Stimulated activated CD4-positive, alpha-beta T cell treated with anti-CD3 and anti-CD28 coated beads, Interleukin-4, amount 100 ng/mL, for 24 hours (primary cell): ENCODE measurements around the gene ABL1.
"Not testable (repeated sequence)": the region's sequence is repeated elsewhere in the genome, so short reads cannot be mapped to it uniquely, and the experiment has no call there.

ENCODE experiments used
- DNase-seq: peaks from one replicate; pipeline ENCODE4 v3.0.0-alpha.2; 2020

ABL1 gene

DNA sequence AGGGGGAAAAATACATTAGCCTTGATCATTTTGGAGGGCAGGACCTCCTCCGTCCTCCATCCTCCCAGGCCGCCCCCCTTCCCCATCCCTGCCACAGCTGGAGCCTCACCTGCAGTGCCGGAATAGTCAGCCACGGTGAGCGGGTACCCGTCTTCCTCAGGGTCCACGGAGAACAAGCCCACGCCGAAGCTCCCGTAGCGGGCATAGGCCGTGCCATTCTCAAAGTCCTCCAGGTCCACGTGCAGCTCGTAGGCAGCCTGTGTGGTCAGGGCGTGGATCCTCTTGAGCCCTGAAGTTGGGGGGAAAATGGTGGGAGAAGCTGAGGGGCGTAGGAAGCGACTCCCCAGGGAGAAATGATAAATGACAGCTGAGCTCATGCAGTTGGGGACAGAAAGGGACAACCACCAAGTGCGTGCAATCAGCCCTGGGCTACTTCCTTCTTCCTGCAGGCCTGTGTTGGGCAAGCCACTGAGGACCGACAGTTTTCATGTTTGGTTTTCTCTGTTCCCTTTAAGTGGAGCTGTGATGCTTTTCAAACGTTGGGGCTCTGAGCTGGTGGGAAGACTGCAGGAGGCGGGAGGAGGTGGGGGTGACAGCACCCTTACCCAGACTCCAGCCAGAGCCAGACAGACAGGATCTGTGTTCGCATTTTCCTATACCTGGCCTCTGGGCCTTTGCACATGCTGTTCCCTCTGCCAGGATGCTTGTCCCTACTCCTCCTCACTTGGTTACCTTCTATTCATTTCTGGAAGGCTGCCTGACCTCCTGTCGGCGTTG lies 70.3 kb downstream of the ABL1 start:
- no peak for DNase-seq

- no peak for DNase-seq
Observed at GRCh38 chr9:130905902-130906734, 71.1 kb downstream of the ABL1 start.

GRCh38 chr9:130906735-130907416 lies 71.8 kb downstream of the ABL1 start:
- DNase-seq: no peak

- DNase-seq: no peak
Observed at GRCh38 chr9:130908146-130908877, 73.3 kb downstream of the ABL1 start.

DNA sequence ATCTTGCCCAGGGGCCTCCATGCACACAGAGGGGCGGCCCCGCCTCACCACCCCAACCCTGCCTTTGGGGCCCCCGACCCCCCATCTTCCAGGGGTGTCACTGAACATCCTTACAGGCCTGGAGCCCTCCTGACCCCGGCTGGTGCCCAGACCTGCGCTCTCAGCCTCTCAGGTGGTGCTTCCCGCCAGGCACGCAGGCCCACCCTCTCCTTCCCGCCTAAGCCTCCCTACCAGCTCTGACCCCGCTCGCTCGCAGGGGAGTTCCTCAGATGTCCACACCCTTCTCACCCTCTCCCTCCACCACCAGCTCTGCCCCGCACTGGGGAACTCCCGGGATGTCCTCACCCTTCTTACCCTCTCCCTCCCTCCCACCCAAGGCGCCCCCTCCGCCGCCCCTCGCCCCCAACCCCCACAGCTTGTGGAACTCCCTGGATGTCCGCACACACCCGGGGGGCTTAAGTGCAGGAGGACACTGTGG lies 73.9 kb downstream of the ABL1 start:
- DNase-seq: no peak

DNA sequence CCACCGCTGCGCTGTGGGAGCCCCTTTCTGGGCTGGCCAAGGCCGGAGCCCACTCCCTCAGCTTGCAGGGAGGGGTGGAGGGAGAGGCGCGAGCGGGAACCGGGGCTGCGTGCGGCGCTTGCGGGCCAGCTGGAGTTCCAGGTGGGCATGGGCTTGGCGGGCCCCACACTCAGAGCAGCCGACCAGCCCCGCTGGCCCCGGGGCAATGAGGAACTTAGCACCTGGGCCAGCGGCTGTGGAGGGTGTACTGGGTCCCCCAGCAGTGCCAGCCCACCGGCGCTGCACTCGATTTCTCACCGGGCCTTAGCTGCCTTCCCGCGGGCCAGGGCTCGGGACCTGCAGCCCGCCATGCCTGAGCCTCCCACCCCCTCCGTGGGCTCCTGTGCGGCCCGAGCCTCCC lies 75.0 kb downstream of the ABL1 start:
- not testable (repeated sequence) for DNase-seq

- not testable (repeated sequence) for DNase-seq
Observed at GRCh38 chr9:130910670-130911069, 75.6 kb downstream of the ABL1 start.

- DNase-seq: no peak
Observed at GRCh38 chr9:130911254-130912049, 76.4 kb downstream of the ABL1 start.

DNA sequence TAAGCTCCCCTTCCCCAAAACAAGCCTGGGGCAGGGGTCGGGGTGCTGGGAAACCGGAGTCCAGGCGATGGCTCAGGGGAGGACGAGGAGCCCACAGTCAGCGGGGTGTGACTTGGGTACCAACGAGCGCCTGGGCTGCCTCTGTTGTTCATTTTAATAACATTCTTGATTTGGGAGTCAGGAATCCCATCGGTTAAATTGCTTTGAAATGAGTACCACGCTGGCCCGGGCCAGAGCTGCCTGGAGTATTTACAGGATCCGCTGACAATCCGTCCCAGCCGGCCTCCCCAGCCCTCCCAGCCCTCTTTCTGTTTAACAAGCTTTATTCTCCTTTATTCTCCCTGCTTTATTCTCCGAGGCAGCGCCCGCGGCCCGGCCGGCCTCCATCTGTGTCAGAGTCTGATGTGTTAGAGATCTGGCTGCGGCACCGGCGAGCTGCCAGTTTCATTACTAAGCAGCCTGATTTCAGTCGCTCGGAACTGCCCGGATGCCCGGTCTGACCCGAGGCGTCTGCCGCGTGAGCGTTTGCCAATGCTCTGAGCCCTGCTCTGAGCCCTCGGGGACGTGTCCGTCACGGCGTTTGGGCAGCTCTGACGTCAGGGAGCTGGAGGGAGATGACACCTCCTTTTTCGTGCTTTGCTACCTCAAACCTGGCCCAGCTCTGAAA lies 78.0 kb downstream of the ABL1 start:
- no peak for DNase-seq

DNA sequence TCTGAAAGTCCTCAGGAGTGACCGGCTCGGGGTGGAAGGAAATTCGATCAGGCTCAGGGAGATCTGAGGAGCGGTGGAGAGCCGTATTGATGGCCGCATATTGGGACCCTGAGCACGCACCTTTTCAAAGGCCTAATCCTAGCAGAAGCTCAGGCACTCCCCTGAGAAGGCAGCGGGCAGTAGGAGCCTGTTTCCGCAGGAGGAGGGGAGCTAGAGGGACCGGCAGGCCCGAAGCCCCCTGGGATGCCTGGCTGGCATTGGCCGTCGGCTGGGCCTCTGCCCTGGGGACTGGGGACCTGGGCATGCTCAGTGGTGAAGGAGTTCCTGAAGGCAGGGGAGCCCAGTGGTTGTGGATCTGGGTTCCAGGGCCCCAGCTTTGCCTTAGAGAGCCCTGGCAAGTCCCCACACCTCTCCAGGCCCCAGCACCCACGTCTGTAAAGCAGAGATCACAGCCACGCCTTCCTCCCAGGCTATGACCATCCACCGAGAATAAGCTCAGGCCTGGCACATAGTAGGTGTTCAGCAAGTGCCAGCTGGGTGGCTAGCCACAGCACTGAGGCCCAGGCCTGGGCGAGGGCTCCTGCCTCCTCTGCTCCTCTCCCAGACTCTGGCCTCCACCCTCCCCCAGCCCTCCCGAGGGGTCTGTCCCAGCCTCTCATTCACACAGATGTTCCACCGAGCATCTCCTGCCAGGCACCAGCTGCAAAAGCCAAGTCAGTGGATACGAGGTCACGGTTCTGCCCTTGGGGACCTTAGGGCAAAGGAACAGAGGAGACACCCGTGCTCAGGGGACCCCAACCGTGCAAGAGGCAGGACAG lies 78.8 kb downstream of the ABL1 start:
- DNase-seq: no peak

GRCh38 chr9:130914417-130915095 lies 79.5 kb downstream of the ABL1 start:
- no peak for DNase-seq

DNA sequence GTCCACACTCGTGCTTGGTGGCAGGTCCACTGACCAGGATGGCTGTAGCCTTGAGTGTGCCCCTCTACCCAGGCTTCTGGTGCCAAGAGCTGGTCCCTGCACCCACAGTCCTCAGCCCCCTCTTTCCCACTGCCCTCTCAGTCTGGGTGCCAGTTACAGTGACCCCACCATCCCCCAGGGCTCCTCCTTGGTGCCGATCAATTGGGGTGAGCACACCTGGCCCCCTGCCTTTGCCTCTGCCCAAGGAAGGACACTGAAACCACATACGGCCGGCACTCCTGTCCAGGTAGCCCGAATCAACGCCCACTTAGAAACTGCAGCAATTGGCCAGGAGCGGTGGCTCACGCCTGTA lies 80.0 kb downstream of the ABL1 start:
- no peak for DNase-seq

- DNase-seq: no peak
Observed at GRCh38 chr9:130917168-130917960, 82.3 kb downstream of the ABL1 start.

- DNase-seq: no peak
Observed at GRCh38 chr9:130918101-130918825, 83.2 kb downstream of the ABL1 start.

DNA sequence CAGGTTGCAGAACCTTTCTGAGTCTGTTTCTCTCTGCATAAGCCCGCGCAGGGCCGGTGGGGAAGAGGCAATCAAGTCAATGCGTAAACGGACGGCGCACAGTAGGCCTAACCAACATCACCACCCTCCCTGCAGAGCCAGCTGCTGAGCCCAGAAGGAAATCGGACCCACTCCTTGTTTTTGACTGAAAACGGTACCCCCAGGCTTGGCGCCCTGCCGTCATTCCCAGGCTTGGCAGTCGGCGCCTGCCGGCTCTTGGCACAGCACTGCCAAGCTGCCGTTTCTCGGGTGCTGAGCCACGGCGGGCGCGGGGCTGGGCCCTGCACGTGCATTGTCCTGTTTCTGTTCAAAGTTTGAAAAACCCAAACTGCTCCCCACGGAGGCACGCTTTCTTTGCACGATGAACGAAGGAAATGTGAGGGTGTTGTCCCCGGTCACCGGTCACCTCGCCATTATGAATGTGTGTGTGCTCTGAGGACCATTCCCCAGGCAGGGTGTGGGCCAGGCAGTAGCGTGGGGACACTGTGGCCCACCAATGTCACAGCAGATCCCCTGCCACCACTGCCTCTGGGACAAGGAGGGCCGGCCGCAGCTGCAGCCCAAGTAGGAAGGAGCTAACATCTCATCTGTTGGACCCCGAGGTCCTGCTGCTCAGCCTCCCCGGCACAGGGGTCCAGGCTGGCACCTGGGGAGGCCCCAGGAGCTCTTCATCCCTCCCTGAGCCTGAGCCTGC lies 83.9 kb downstream of the ABL1 start:
- no peak for DNase-seq

DNA sequence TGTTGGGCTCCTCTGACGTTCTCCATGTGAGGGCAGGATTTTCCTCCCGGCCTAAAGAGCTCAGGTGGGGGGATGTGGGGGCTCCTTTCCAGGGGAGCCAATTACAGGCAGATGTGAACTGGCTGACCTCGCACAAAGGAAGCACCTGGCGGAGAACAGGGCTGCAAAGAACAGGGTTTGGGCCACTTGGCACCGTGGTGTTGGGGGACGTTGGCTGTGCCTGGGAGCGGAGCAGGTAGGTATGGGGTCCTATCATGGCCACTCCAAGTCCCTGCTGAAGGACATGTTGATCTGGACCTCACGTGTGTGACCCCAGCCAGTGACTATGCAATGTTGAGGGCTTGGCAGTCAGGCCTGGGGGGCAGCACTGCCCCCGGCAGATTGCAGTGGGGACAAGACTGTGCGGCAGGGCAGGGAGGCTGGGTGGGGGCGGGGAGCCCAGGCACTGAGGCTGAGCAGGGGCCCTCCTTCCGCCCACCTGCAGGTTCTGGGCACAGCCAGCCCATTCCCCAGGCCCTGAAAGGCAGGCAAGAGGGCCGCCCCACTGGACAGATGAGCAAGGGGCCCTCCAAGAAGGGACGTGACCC lies 84.6 kb downstream of the ABL1 start:
- no peak for DNase-seq

DNA sequence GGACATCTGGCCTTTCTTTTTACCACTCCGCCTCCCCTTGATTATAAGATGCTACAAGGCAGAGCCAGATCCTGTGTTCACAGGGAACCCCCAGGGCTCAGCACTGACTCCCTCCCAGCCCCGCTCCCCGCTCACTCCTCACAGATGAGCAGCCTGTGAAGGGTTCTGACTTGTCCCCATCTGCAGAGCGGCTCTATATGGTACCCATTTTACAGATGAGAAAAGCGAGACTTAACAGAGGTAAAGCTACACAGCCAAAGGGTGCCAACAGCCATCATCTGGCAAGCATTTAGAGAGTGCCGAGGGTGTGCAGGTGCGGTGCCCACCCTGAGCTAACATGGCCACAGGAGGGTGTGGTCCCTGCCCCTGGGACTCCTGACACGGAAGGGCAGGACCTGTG lies 85.2 kb downstream of the ABL1 start:
- DNase-seq: no peak
